Parathyroid adenoma (tissue), 2 donors: ENCODE measurements around the gene PACRG.

Experiments used
- H2AFZ ChIP-seq: fragments of 300-600 bp; sonication (generic); one replicate; pipeline ENCODE4 v1.7.0; 2017; ENCODE audit warnings: antibody characterized with exemption, mild to moderate bottlenecking
- H3K27ac ChIP-seq: fragments of 300-600 bp; sonication (generic); one replicate; pipeline ENCODE4 v1.7.0; 2017
- H3K27me3 ChIP-seq: fragments of 300-600 bp; sonication (generic); one replicate; pipeline ENCODE4 v1.7.0; 2017; ENCODE audit warnings: low read length; ENCODE audit not compliant: control insufficient read depth, insufficient read depth
- H3K36me3 ChIP-seq: fragments of 300-600 bp; sonication (generic); one replicate; pipeline ENCODE4 v1.7.0; 2017; ENCODE audit warnings: low read length; ENCODE audit not compliant: control insufficient read depth, insufficient read depth
- H3K4me1 ChIP-seq: fragments of 300-600 bp; sonication (generic); one replicate; pipeline ENCODE4 v1.7.0; 2017; ENCODE audit warnings: control low read depth
- H3K4me2 ChIP-seq: fragments of 300-600 bp; sonication (generic); one replicate; pipeline ENCODE4 v1.7.0; 2017; ENCODE audit warnings: low read length
- H3K4me3 ChIP-seq: fragments of 300-600 bp; sonication (generic); one replicate; pipeline ENCODE4 v1.7.0; 2017; ENCODE audit warnings: low read depth, low read length
- H3K79me2 ChIP-seq: fragments of 300-600 bp; sonication (generic); one replicate; pipeline ENCODE4 v1.7.0; 2017; ENCODE audit warnings: control low read depth
- H3K9ac ChIP-seq: fragments of 300-600 bp; sonication (generic); one replicate; pipeline ENCODE4 v1.7.0; 2017; ENCODE audit warnings: mild to moderate bottlenecking
- H3K9me3 ChIP-seq: fragments of 300-600 bp; sonication (generic); one replicate; pipeline ENCODE4 v1.7.0; 2017; ENCODE audit warnings: low read length; ENCODE audit not compliant: control insufficient read depth
- CTCF ChIP-seq: fragments of 300-600 bp; sonication (generic); IDR thresholded peaks from one replicate; pipeline ENCODE4 v1.7.0; 2017; ENCODE audit warnings: antibody characterized with exemption, mild to moderate bottlenecking
- donor health status: primary hyperparathyroidism.

Gene PACRG

GRCh38 chr6:163048345-163048744 lies 320.6 kb downstream of the PACRG start:
- Histone ChIP-seq H3K9me3 (no peaks in the 10 kb centered on the region), H3K4me3 (no peak overlapping the region), H3K27me3 (no peaks in the 10 kb centered on the region), H2AFZ (no peak overlapping the region), H3K79me2 (no peaks in the 10 kb centered on the region), H3K9ac (no peak overlapping the region), H3K27ac (no peak overlapping the region), H3K36me3 (no peaks in the 10 kb centered on the region), H3K4me2 (no peak overlapping the region), H3K4me1 (no peaks in the 10 kb centered on the region)
- no peak for TF ChIP-seq CTCF

GRCh38 chr6:163053667-163054344 lies 326.0 kb downstream of the PACRG start:
- no peaks in the 10 kb centered on the region for H3K4me1 ChIP-seq
- no peak overlapping the region for H3K4me2 ChIP-seq
- H3K27ac ChIP-seq, result no peak overlapping the region
- no peaks in the 10 kb centered on the region for H3K36me3 ChIP-seq
- no peaks in the 10 kb centered on the region for H3K79me2 ChIP-seq
- H3K4me3 ChIP-seq, result no peak overlapping the region
- H2AFZ ChIP-seq, result no peak overlapping the region
- H3K27me3 ChIP-seq, result no peaks in the 10 kb centered on the region
- H3K9me3 ChIP-seq, result no peaks in the 10 kb centered on the region
- no peak for TF ChIP-seq CTCF
- no peak overlapping the region for H3K9ac ChIP-seq

GRCh38 chr6:163054641-163055040 lies 326.9 kb downstream of the PACRG start:
- Histone ChIP-seq H3K9ac (no peak overlapping the region), H3K27me3 (no peaks in the 10 kb centered on the region), H3K27ac (no peak overlapping the region), H3K4me1 (no peaks in the 10 kb centered on the region), H3K36me3 (no peaks in the 10 kb centered on the region), H2AFZ (no peak overlapping the region), H3K4me2 (no peak overlapping the region), H3K9me3 (no peaks in the 10 kb centered on the region), H3K4me3 (no peak overlapping the region), H3K79me2 (no peaks in the 10 kb centered on the region)
- TF ChIP-seq CTCF, result no peak

DNA sequence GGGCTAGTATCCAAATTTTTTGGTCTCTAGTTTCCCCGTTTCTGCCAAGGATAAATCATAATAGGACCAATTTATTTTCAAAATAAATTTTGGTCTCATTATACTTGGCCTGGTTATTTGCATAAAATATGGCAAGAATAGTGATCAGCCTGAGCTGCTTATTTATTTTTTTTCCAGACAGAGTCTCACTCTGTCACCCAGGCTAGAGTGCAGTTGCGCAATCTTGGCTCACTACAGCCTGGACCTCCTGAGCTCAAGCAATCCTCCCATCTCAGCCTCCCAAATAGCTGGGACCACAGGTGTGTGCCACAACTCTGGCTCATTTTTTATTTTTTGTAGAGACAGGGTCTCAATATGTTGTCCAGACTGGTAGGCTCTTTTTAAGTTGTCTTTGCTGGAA lies 329.5 kb downstream of the PACRG start:
- no peaks in the 10 kb centered on the region for H3K36me3 ChIP-seq
- no peaks in the 10 kb centered on the region for H3K9me3 ChIP-seq
- H3K4me3 ChIP-seq, result no peak overlapping the region
- H3K79me2 ChIP-seq, result no peaks in the 10 kb centered on the region
- H3K27me3 ChIP-seq, result no peaks in the 10 kb centered on the region
- H3K4me1 ChIP-seq, result no peaks in the 10 kb centered on the region
- H3K4me2 ChIP-seq, result no peak overlapping the region
- no peak overlapping the region for H2AFZ ChIP-seq
- no peak for TF ChIP-seq CTCF
- H3K9ac ChIP-seq, result no peak overlapping the region
- no peak overlapping the region for H3K27ac ChIP-seq

DNA sequence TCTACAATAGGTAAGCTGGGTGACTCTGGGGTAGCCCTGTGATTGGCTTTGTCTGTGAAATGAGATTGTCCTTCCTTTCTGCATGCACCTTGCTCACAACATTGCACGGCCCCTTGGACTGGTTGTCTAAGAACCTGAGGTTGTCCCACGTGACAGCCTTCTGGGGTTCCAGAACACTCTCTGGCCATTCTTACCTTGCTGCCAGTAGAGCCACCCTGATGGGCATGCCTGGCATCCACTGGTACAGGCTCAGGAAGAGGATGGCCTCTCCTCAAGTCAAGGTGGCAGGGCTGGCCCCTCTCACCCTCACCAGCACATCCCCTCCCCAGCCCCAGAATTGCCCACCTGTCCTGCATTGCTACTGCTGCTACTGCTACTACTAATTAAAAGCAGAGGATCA lies 335.0 kb downstream of the PACRG start:
- no peak for TF ChIP-seq CTCF
- Histone ChIP-seq H3K4me2 (no peak overlapping the region), H3K4me3 (no peak overlapping the region), H3K27me3 (no peaks in the 10 kb centered on the region), H3K79me2 (no peaks in the 10 kb centered on the region), H3K27ac (no peak overlapping the region), H2AFZ (no peak overlapping the region), H3K9ac (no peak overlapping the region), H3K4me1 (no peaks in the 10 kb centered on the region), H3K36me3 (no peaks in the 10 kb centered on the region), H3K9me3 (no peaks in the 10 kb centered on the region)
